Dermis blood vessel endothelial cell (primary cell): Measurements from ENCODE around the gene LIN28A. TPM values are rescaled to one million over a fixed set of nuclear protein-coding genes. Genes with fewer than 3 reads are reported as not detected.

Experiments
- total RNA-seq: library from RNA; depleted of rRNA; stranded (reverse); fragments of >200 nt; gene quantifications from 2 replicates; pipeline ENCODE4 v1.2.3, GENCODE V29; 2014

Gene LIN28A
- total RNA-seq, 1 donor from 2014 or later = not detected

Other genes starting within 250 kb of the LIN28A start
- gene C1orf232, start 241.9 kb upstream of the LIN28A start, total RNA-seq = not detected in 2 replicates
- gene ZNF593, start 240.9 kb upstream of the LIN28A start, total RNA-seq = 8.0 and 25.0 TPM in 2 replicates
- not detected in 2 replicates for gene ZNF593OS, start 239.0 kb upstream of the LIN28A start, total RNA-seq
- 0.14 TPM in 1 of 2 replicates, not detected in the other for gene CNKSR1, start 233.3 kb upstream of the LIN28A start, total RNA-seq
- gene CATSPER4, start 220.2 kb upstream of the LIN28A start, total RNA-seq = not detected in 2 replicates
- gene CEP85, start 176.6 kb upstream of the LIN28A start, total RNA-seq = 10.2 and 13.9 TPM in 2 replicates
- 10.4 and 23.8 TPM in 2 replicates for gene SH3BGRL3, start 130.7 kb upstream of the LIN28A start, total RNA-seq
- gene UBXN11, start 104.2 kb upstream of the LIN28A start, total RNA-seq = 2.3 and 3.6 TPM in 2 replicates
- not detected in 2 replicates for gene CD52, start 92.9 kb upstream of the LIN28A start, total RNA-seq
- 0.70 TPM in 1 of 2 replicates, not detected in the other for gene CRYBG2, start 56.7 kb upstream of the LIN28A start, total RNA-seq
- not detected in 2 replicates for gene ZNF683, start 38.1 kb upstream of the LIN28A start, total RNA-seq
- 44.9 and 64.5 TPM in 2 replicates for gene DHDDS, start 21.5 kb downstream of the LIN28A start, total RNA-seq
- gene HMGN2, start 61.6 kb downstream of the LIN28A start, total RNA-seq = 99.9 and 301 TPM in 2 replicates
- gene RPS6KA1, start 118.9 kb downstream of the LIN28A start, total RNA-seq = 17.7 and 21.1 TPM in 2 replicates